Astrocyte (in vitro differentiated cells and primary cell): ENCODE measurements around the gene SDHAF4. TPM values are rescaled to one million over a fixed set of nuclear protein-coding genes. Genes with fewer than 3 reads are reported as not detected.
"Not testable (repeated sequence)": the region's sequence is repeated elsewhere in the genome, so short reads cannot be mapped to it uniquely, and the experiment has no call there.

Experiments
- DNase-seq: peaks from one replicate; pipeline ENCODE4 v3.0.0-alpha.2; 2010; ENCODE audit warnings: low read depth
- FAIRE-seq: peaks from 2 replicates; lab custom pipeline; 2011; peaks lifted over from hg19 to GRCh38; lab: Jason Lieb, UNC
- H2AFZ ChIP-seq: 2 replicates; pipeline ENCODE4 v1.6.0; 2012; ENCODE audit warnings: low read depth, low read length, inconsistent platforms
- H3K27ac ChIP-seq: 2 replicates; pipeline ENCODE4 v1.5.1; 2011; ENCODE audit warnings: low read depth, low read length, inconsistent platforms
- H3K27me3 ChIP-seq: 2 replicates; pipeline ENCODE4 v1.6.0; 2011; ENCODE audit warnings: low read length, inconsistent platforms; ENCODE audit not compliant: insufficient read depth
- H3K36me3 ChIP-seq: 2 replicates; pipeline ENCODE4 v1.5.1; 2011; ENCODE audit warnings: low read length, inconsistent platforms; ENCODE audit not compliant: insufficient read depth
- H3K4me1 ChIP-seq: 2 replicates; pipeline ENCODE4 v1.5.1; 2011; ENCODE audit warnings: low read length, inconsistent platforms; ENCODE audit not compliant: insufficient read depth
- H3K4me2 ChIP-seq: 2 replicates; pipeline ENCODE4 v1.6.0; 2012; ENCODE audit warnings: low read length, inconsistent platforms
- H3K4me3 ChIP-seq: 2 replicates; pipeline ENCODE4 v1.5.1; 2011; ENCODE audit warnings: low read depth, mild to moderate bottlenecking, low read length, inconsistent platforms; ENCODE audit not compliant: insufficient read depth
- H3K79me2 ChIP-seq: 2 replicates; pipeline ENCODE4 v1.6.0; 2012; ENCODE audit warnings: mild to moderate bottlenecking, low read length, inconsistent platforms; ENCODE audit not compliant: insufficient read depth
- H3K9ac ChIP-seq: 2 replicates; pipeline ENCODE4 v1.6.0; 2012; ENCODE audit warnings: mild to moderate bottlenecking, low read length, inconsistent platforms
- H3K9me3 ChIP-seq: 2 replicates; pipeline ENCODE4 v1.5.1; 2012; ENCODE audit warnings: low read depth, mild to moderate bottlenecking, low read length, inconsistent platforms; ENCODE audit not compliant: insufficient read depth
- H4K20me1 ChIP-seq: 2 replicates; pipeline ENCODE4 v1.6.0; 2012; ENCODE audit warnings: low read length, inconsistent platforms; ENCODE audit not compliant: insufficient read depth
- H3K27ac Mint-ChIP-seq: one replicate; pipeline ENCODE4 v1.8.0; 2021; ENCODE audit warnings: mild to moderate bottlenecking, mixed read lengths; ENCODE audit not compliant: unreplicated experiment
- H3K27me3 Mint-ChIP-seq: one replicate; pipeline ENCODE4 v1.8.0; 2021; ENCODE audit warnings: low read depth, mixed read lengths; ENCODE audit not compliant: unreplicated experiment
- H3K36me3 Mint-ChIP-seq: one replicate; pipeline ENCODE4 v1.8.0; 2021; ENCODE audit warnings: low read depth, mixed read lengths; ENCODE audit not compliant: unreplicated experiment
- H3K4me1 Mint-ChIP-seq: one replicate; pipeline ENCODE4 v1.8.0; 2021; ENCODE audit warnings: low read depth, mixed read lengths; ENCODE audit not compliant: unreplicated experiment
- H3K4me3 Mint-ChIP-seq: one replicate; pipeline ENCODE4 v1.8.0; 2021; ENCODE audit warnings: mild to moderate bottlenecking, moderate library complexity, mixed read lengths; ENCODE audit not compliant: unreplicated experiment
- H3K9me3 Mint-ChIP-seq: one replicate; pipeline ENCODE4 v1.8.0; 2021; ENCODE audit warnings: mild to moderate bottlenecking, mixed read lengths; ENCODE audit not compliant: unreplicated experiment
- CTCF ChIP-seq: IDR thresholded peaks from 2 replicates; pipeline ENCODE4 v1.5.1; 2011; ENCODE audit warnings: low read depth, mild to moderate bottlenecking, inconsistent platforms, low read length, moderate library complexity; ENCODE audit not compliant: insufficient read depth
- EZH2 ChIP-seq: IDR thresholded peaks from 2 replicates; pipeline ENCODE4 v1.6.1; 2012; ENCODE audit warnings: mild to moderate bottlenecking, low read length, inconsistent platforms; ENCODE audit not compliant: insufficient read depth
- total RNA-seq: library from RNA; stranded (reverse); gene quantifications from 2 replicates; pipeline ENCODE4 v1.2.1, GENCODE V29; 2021

SDHAF4 gene
- total RNA-seq, 1 donor from 2014 or later: 8.3 TPM

- H2AFZ ChIP-seq: no peak overlapping the region
- H3K79me2 ChIP-seq: no peaks in the 10 kb centered on the region
- no peaks in the 10 kb centered on the region for H4K20me1 ChIP-seq
- no peak overlapping the region for H3K4me2 ChIP-seq
- H3K9me3 ChIP-seq: no peaks in the 10 kb centered on the region
- Mint-ChIP-seq H3K4me1 (no peaks in the 10 kb centered on the region), H3K9me3 (peaks cover 4% of the 10 kb centered on the region), H3K27me3 (peaks cover 3% of the 10 kb centered on the region), H3K36me3 (peaks cover 2% of the 10 kb centered on the region), H3K27ac (no peak overlapping the region), H3K4me3 (no peak overlapping the region)
- TF ChIP-seq CTCF (no peak), EZH2 (no peak)
- no peak for DNase-seq
- H3K4me1 ChIP-seq: no peaks in the 10 kb centered on the region
- FAIRE-seq: no peak
- H3K36me3 ChIP-seq: no peaks in the 10 kb centered on the region
- H3K9ac ChIP-seq: no peak overlapping the region
- H3K27me3 ChIP-seq: no peaks in the 10 kb centered on the region
- no peak overlapping the region for H3K4me3 ChIP-seq
- H3K27ac ChIP-seq: no peak overlapping the region
These were observed 32.5 kb downstream of the SDHAF4 start for GRCh38 chr6:70599187-70599586.

GRCh38 chr6:70601014-70601413 is 34.3 kb downstream of the SDHAF4 start:
- no peaks in the 10 kb centered on the region for H3K79me2 ChIP-seq
- no peaks in the 10 kb centered on the region for H3K9me3 ChIP-seq
- H2AFZ ChIP-seq: no peak overlapping the region
- peaks cover 3% of the 10 kb centered on the region for H3K27me3 Mint-ChIP-seq
- peaks cover 12% of the 10 kb centered on the region for H3K9me3 Mint-ChIP-seq
- no peaks in the 10 kb centered on the region for H3K36me3 ChIP-seq
- no peaks in the 10 kb centered on the region for H3K27me3 ChIP-seq
- H3K4me3 Mint-ChIP-seq: no peak overlapping the region
- no peak overlapping the region for H3K27ac Mint-ChIP-seq
- no peak for DNase-seq
- peaks cover 2% of the 10 kb centered on the region for H3K36me3 Mint-ChIP-seq
- H3K4me2 ChIP-seq: no peak overlapping the region
- no peak overlapping the region for H3K4me3 ChIP-seq
- H3K9ac ChIP-seq: no peak overlapping the region
- no peaks in the 10 kb centered on the region for H3K4me1 Mint-ChIP-seq
- H3K27ac ChIP-seq: no peak overlapping the region
- H3K4me1 ChIP-seq: no peaks in the 10 kb centered on the region
- no peaks in the 10 kb centered on the region for H4K20me1 ChIP-seq
- TF ChIP-seq EZH2: no peak
- no peak for TF ChIP-seq CTCF
- FAIRE-seq: no peak

GRCh38 chr6:70604254-70604653 is 37.5 kb downstream of the SDHAF4 start:
- DNase-seq: no peak
- H3K4me1 Mint-ChIP-seq: no peaks in the 10 kb centered on the region
- peaks cover 3% of the 10 kb centered on the region for H3K27me3 Mint-ChIP-seq

GRCh38 chr6:70607371-70607770 is 40.6 kb downstream of the SDHAF4 start:
- not testable (repeated sequence) for H3K27me3 Mint-ChIP-seq, H3K27ac Mint-ChIP-seq, H3K36me3 Mint-ChIP-seq, H4K20me1 ChIP-seq, H3K36me3 ChIP-seq, H3K4me1 ChIP-seq, H3K4me3 ChIP-seq, H3K4me2 ChIP-seq, H3K4me3 Mint-ChIP-seq, FAIRE-seq, H3K79me2 ChIP-seq, H3K4me1 Mint-ChIP-seq, H2AFZ ChIP-seq, H3K9ac ChIP-seq, DNase-seq, H3K27me3 ChIP-seq, H3K9me3 ChIP-seq, H3K27ac ChIP-seq
- peaks cover 18% of the 10 kb centered on the region for H3K9me3 Mint-ChIP-seq

More at GRCh38 chr6:70604254-70604653, 37.5 kb downstream of the SDHAF4 start:
- no peak overlapping the region for H3K27ac ChIP-seq
- no peak overlapping the region for H3K4me2 ChIP-seq
- no peak overlapping the region for H2AFZ ChIP-seq
- H3K4me1 ChIP-seq: no peaks in the 10 kb centered on the region
- no peaks in the 10 kb centered on the region for H4K20me1 ChIP-seq
- TF ChIP-seq CTCF: no peak
- no peak for TF ChIP-seq EZH2
- H3K9ac ChIP-seq: no peak overlapping the region
- H3K9me3 Mint-ChIP-seq: peaks cover 18% of the 10 kb centered on the region
- peaks cover 2% of the 10 kb centered on the region for H3K36me3 Mint-ChIP-seq
- H3K79me2 ChIP-seq: no peaks in the 10 kb centered on the region
- H3K27ac Mint-ChIP-seq: no peak overlapping the region
- FAIRE-seq: no peak
- no peak overlapping the region for H3K4me3 ChIP-seq
- no peaks in the 10 kb centered on the region for H3K9me3 ChIP-seq
- no peak overlapping the region for H3K4me3 Mint-ChIP-seq
- H3K27me3 ChIP-seq: no peaks in the 10 kb centered on the region
- no peaks in the 10 kb centered on the region for H3K36me3 ChIP-seq
